GM19324 (cell line): ENCODE measurements around the gene CIB2.

Experiments used
- ATAC-seq: cut with Tn5 transposase; IDR thresholded peaks from one replicate; pipeline ENCODE4 v1.9.1; 2021; ENCODE audit warnings: mild to moderate bottlenecking, moderate library complexity; ENCODE audit not compliant: unreplicated experiment, low FRiP score

The CIB2 gene

DNA sequence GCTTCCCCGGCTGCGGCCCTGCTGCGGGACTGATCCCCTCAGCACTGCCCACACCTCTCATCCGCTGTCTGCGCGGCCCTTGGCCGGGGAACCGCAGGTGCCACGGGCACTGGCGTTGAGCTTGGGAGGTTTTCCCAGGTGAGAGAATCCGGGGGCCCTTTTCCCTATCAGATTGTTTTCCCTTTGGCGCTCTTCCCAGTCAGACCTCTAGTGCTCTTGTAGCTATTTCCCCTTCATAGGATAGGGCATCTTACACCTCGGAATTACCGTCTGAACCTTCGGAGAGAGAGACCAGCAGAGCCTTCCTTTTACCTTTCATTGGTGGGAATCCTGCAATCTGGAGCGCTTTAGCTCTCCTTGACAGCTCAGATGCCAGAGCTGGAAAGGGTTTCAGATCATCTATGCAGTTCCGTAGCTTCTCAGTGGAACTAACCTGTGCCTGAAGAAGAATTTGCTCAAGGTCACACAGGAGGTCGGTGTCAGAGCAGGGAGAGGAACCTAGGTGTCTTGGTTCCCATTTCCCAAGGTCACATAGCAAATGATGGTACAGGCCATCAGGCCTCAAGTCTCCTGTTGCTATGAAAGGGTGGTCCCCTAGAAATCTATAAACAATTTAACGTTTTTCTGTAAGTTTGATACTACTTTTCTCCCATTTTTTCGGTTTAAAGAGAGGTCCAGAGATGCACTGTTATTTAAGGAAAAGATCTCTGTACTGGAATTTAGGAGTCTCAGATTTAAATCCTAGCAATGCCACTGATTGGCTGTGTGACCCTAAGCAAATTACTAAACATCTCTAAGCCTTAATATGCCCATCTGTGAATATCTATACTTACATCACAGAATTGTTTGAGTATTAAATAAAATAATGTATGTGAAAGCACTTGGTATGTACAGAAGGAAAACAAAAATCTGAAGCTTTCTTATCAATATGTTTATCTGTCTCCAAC is 18.8 kb upstream of the CIB2 start:
- ATAC-seq: no peak

DNA sequence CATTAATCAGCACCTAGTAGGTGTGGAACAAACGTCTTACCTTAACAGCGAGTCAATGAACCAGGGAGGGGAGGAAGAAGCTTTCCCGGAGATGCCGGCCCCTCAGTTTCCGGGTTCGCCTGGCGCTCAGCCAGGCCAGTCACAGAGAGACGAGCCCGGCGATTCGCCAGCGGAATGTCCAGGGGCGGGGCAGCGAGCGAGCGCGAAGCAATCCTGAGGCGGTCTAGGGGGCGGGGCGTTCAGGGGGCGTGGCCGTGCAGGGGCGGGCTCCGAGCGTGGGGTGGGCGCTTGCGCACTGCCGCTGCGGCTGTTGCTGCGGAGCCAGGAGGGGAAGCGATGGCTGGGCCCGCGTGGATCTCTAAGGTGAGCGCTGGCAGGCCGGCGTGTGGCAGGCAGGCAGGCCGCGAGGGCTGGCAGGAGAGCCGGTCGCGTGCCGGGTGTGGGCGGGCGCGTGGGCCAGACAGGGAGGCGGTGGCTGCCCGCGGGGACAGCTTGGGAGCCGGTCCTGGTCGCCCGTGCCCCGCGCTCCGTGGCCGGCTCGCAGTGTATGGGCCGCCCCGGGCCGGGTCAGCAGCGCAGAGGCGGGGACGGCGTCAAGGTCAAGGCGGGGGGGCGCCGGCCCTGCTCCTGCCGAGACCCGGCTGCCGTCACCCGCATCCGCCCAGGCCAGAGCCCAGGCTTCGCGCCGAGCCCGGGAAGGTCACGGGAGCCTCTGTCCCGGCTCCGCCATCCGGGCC is 18.0 kb upstream of the CIB2 start, which contains the start of gene IDH3A:
Gene IDH3A, plus strand, starts transcription at position 295 of the 737 bp plus-strand sequence. Its CDS starts 42 bp downstream, at position 337.
- ATAC-seq: peak; percentile 82

DNA sequence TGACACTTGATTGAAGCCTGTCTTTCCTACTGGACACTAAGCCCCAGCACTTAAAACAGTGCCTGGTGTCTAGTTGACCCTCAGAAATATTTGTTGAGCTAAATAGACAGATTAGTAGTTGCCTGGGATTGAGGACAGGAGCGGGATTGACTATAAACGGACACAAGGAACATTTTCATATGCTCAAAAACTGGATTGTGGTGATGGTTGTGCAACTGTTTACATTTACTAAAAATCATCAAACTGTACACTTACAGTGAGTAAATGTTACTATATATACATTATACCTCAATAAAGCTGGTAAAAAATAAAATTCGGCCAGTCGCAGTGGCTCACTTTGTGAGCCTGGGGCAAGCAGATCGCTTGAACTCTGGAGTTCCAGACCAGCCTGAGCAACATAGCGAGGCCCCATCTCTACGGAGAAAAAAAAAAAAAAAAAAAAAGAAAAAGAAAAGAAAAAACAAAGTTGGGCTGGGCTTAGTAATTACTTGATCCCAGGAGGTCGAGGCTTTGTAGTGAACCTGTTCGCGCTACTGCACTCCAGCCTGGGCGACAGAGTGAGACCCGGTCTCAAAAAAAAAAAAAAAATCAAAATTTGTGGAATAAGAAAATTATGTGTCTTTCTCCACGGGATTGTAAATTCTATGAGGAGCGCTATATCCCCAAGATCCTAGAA is 17.3 kb upstream of the CIB2 start:
- ATAC-seq: no peak

DNA sequence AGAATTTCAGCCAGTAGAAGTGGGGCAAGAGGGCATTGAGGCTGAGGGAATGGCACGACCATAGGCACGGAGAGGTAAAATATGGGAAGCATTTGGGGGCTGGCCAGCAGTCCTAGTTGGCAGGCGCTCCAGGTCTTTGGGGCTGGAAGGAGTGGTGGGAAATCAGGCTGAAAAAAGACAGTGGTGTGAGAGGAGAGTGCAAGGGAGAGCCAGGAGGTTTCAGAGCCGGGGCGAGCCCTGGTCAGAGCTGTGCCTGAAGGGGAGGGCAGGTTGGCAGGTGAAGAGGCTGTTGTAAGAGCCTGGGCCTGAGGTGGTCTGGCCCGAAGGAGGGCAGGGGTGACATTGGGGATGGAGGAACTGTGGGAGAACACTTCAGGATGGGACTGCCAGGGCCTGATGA is 16.3 kb upstream of the CIB2 start:
- no peak for ATAC-seq

DNA sequence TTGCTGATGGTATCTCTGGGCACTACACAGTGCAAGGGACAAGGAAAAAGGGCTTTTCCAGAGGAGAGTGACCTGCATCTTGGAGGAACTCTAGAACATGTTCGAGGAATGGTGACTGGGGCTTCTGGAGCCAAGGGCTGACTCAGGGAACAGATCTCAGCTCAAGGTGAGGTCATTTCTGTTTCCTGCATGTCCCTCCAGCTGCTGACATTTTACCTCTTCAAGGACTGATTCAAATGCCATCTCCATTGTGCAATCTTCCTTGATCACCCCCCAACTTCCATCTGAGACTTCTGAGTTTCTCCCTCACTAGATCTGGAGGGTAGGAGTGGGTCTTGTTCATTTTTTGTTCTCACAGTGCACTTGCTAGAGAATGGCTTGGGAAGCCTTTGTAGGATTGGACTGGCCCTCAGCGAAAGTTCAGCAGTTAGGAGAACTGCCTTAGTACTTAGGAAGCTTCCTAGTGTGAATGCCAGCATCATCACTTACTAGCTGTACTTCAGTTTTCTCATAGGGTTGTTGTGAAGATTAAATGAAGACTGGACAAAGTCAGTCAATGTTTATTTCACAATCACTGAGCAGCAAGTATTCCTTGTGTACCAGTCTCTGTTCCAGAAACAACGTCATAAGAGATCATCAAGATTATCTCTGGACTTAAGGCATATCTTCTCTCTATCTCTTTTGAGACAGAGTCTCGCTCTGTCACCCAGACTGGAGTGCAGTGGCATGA is 15.3 kb upstream of the CIB2 start:
- ATAC-seq: no peak

DNA sequence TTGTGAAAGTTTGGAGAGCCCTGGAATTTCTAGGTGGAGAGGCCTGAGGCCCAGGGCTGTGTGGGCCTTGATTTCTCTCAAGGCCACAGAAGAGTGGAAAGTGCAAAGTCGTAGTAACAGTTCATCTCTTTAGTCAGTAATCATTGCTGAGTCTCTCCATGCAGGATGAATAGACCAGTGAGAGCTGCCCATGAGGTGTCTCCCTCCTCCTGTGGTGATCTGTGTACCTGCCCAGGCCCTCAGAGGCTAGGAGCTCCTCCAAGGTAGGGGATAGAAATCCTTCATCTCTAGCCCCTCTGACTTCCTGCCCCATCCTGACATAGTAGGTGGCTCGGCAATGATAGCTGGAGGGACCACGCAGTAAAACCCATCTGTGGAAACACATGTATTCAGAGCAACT is 11.1 kb upstream of the CIB2 start:
- no peak for ATAC-seq

DNA sequence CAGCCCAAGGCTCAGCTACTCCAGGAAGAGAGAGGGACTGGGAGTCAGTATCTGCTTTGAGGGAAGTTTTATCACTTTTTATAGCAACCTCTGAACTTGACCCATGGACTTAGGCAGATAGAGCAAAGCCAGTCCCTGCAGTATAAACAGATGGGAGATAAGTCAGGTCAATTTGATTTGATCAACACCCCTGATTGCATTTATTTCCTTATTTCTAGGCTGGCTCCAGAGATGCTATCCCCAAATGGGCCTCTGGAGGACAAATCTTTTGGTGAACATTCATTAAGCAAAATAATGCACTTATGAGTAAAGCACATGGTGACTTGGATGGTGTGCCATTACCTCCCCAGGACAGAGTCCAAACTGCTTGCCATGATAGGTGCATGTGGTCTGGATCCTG is 9.0 kb upstream of the CIB2 start:
- no peak for ATAC-seq

DNA sequence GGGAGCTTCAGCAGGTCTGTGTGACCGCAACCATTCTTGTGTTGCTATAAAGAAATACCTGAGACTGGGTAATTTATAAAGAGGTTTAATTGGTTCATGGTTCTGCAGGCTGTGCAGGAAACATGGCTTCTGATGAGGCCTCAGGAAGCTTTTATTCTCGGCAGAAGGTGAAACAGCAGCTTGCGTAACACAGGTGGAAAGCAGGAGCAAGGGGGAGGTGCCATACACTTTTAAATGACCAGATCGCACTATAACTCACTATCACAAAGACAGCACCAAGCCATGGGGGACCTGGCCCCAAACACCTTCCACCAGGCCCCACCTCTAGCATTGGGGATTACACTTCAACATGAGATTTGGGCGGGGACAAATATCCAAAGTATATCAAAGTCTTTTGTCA is 8.3 kb upstream of the CIB2 start:
- ATAC-seq: no peak

DNA sequence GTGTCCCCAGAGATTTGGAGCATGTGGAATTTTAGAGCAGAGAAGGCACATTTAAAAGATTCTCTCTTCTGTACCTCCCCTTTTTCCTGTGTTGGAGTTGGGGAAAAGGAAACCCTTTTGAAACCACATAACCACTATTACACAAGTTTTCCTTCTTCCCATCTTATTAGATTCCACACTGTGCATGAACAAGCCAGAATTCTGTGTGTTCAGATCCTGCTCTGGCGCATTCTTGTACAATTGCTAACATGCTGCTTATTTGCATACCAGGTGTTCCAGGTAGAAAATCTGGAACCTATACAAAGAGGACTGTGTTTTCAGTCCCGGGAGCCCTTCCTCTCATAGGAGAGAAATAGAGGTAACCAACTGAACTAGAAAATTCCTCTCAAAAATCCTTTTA is 2.6 kb upstream of the CIB2 start:
- no peak for ATAC-seq

DNA sequence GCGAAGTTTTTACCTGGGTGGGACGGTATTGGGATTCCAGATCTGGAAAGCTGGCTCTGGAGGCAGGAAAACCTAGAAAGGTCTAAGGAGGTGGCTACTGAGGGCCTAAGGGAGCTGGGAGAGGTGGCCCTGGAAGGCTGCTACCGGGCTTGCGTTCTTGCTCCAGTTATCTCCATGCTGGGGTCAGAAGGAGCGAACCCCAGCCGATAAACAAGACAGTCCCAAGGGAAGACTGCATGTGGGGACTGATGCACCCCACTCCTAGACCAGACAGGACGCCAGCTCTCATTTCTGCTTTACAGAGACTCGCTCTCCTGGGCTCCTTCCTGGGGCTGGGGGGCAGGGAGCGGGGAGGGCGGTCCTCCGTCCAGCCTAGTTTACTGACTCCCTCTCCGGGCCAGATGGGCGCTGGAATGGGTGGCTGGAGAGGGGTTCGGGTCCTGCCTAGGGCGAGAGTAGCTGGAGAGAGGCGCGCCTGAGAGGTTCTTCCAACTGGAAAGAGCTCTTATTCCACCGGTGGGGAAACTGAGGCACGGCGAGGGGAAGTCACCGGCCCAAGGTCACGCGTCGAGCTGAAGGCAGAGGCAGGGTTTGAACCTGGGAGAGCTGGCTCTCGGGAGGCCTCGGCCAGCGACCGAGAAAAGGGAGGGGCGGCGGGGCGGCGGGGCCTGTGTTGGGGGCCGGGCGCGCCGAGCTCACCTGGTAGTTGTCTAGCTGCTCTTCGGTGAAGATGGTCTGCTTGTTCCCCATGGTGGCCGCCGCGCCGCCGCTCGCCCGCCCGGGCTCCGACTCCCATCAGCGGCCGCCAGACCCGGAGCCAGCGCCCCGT is 565 bp downstream of the CIB2 start:
- ATAC-seq: peak; percentile 50

DNA sequence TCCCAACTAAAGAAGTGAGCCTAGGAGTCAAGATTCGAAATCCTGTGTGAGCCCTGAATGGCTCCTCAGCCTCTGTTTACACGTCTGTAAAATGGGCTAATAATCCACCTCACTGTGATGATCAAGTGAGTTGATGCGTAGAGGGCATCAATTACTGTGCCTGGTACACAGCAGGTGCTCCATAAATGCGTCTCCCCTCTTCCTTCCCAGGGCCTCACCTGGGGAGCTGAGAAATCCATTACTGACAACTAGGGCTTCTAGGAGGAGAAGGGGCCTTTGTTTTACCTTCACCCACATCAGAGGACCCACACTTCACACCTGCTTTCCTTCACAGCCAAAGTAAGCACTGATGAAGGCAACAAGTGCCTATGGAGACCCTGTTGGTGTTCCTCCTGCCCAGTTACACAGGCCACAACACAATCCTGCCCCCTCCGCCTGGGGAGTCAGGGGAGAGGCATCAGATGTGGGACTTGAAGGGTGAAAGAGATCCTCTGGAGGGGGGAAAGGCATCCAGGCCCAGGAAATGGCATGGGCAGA is 1.4 kb downstream of the CIB2 start:
- ATAC-seq: no peak

DNA sequence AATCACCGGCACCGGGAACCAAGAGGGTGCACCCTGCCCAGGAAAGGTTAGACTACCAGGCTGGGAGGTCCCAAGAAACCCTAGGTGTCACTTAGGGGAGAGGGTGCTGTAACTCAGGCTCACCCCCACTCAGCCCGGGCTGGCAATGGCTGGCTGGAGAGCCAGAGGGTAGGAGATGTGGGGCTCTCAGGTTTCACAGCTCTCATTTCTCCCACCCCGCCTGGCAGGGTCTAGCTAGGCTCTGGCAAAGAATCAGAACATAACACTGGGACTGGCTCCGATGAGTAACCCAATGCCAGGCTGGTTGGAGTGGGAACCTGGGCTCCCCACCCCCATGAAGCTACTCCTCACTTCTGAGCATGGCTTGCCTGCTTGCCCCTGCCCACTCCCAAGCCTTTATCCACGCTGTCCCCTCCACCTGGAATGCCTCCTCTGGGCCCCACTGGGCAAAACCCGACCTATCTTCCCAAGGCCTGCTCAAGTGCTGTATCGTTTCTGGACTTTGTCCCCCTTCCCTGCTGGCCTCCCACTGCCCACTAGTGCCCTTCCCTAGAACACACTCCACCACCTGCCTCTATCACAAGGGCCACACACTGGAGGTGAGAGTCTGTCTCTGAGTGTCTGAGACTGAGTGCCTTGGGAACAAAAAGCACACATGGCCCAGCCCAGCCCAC is 2.0 kb downstream of the CIB2 start:
- no peak for ATAC-seq

DNA sequence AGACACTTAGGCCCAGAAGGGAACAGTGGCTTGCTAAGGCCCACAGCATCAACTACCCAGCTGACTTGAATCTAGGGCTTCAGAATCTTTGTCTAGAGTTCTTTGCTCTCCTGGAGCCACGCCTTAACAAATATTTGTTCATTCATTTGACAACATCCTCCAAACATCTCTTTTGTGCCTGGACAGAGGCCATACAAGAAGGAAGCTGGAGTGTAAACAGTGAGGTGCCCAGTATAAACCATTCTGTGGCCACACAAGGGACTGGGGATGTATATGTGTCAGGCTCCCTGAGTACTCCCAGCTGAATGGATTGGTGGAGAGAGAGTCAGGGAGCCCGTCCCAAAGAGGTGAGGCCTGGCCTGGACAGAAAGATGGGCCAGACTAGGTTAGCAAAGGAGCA is 3.4 kb downstream of the CIB2 start:
- no peak for ATAC-seq

DNA sequence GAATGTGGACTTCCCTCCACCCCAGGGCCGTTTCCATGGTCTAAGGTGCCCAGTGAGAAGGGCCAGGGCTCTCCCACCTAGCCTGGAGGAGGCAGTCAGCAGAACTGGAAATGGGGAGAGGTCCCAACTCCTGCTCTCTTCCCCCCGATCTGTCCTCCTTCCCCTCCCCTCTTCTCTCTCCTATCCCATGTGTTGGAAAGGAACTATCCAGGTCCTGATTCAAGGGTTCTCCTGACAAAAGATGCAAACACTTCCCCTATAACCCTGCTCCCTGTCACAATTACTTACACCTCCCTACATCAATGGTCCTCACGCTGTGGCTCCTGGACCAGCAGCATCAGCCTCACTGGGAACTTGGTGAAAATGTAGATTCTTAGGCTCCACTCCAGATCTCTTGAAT is 6.0 kb downstream of the CIB2 start:
- ATAC-seq: no peak

DNA sequence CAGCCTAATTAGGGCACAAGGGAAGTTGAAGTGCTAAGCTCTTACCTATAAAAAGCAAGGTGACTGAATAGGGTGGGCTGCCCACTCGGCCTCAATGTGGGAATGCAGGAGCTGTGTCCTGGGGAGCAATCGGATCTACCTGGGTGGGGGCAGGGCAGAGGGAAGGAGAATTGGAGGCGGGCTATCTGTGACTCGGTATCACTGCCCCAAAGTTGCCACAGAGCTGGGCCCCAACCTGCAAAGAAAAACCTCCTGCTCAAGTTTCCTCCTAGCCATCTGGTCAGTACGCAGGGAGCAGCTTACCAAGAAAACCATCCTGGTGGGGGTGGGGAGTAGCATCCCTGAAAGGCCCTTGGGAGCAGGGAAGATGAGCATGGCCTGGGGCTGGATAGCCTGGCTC is 10.7 kb downstream of the CIB2 start:
- no peak for ATAC-seq

DNA sequence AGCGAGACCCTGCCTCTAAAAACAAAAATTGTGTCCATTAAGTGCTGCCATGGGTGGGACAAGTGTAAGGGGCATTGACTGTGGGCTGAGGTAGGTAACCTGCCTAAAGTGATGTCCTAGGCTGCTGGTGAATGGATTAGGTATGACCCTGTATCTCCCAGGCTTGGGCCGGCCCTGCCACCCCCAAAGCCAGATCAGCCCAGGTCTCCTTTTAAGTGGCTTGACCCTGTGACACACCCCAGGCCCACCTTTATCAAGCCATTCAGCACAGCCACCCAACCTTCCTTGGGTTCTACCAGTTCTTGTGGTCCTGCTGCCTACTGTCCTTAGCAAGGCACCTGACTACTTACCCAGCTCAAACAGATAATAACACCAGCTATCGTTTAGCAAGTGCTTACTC is 18.7 kb downstream of the CIB2 start:
- no peak for ATAC-seq

DNA sequence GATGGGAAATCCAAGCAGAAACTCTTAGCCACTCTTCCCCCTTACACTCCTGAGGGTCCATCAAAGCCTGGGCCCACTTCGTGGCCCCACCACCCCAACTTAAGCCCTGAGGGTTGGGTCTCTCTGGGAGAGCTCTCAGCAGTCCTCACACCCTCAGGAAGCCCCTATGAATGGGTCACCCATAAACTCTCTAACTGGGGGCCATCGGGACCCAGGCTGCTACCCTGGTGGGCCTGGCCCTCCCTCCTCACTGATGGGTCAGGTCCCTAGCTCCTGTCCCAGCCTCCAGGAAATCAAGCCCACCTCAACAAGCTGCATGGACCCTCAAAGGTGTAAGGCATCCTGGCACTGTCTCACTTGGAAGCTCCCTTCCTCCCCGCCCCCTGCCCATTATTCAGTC is 19.5 kb downstream of the CIB2 start:
- ATAC-seq: no peak

DNA sequence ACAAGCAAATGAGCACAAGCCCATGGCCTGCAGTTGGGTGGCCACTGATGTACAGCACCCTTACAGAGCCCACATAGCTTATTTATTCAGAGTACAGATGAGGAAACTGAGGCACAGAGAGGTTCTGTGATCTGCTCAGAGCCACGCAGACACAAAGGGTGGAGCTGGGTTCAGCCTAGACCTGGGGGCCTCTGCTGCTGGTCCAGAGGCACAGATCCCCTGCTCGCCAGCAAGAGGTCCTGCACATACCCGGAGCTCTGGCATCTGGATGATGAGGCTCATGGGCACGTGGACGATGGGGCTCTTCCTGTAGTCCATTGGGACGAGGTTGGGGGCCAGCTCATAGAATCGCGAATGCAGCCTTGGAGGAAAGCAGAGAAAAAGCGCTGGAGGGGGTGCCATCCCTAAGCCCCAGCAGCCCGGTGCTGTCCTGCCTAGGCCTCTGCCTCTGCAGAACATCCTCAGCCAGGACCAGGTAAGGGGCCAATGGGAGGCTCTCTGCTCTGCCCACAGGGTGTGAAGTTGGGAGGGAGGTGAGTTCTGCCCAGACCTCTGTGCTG is 20.2 kb downstream of the CIB2 start:
- ATAC-seq: no peak

DNA sequence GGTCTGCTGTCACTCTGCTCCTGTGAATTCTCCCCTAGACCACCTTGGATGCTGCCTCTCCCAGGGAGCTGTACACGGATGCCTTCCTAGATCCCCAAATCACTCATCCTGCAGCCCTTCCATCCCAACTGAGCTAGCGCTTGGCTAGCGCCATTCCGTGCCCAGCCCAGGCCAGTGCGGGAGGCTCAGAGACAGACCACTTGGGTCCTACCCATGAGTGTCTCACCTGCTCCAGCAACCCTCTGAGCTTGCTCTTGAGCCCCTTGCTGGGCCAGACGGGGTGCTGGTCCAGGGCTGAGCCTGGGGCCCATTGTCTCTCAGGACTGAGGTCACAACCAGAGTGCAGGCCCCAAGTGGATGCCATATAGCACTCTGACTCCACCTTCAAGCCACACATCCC is 21.1 kb downstream of the CIB2 start:
- no peak for ATAC-seq
